ENCODE measurements around the gene FMN1. TPM values are rescaled to one million over a fixed set of nuclear protein-coding genes. Genes with fewer than 3 reads are reported as not detected.

Gene FMN1
- total RNA-seq, 1 donor from 2014 or later: 1.6 TPM

DNA sequence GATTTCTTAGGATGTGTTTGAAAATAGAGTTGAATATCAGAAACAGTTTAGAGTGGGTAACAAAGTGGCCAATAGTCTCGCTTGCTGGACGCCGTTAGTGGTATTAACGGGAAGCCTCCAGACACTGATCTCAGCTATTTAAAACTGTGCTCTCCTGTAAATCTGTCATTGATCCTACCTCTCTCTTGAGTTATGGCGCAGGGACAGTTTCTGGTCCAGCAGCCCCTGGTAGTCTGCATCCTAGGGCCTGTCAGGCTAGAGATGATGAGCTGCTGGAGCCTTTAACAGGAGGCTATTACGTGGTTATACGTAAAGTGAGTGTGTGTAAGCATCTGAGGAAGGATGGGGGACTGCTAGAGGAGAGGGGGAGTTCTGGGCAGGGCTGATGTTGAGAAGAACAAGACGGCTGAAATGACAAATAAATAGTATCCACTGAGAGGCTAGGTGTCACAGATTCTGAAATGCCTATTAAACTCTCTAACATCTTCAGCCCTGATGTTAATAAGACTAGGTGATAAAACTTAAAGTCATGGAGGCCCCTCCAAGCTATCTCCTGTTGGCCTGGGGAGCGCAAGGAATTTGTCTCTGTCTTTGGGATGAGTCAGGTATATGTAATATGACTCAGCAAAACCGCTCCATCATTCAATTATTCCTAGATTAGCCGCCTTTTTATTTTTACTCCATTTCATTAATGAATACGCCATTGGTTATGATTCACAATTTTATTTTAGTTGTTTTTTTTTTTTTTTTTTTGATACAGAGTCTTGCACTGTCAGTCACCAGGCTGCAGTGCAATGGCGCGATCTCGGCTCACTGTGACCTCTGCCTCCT is 321.0 kb downstream of the FMN1 start:
- H3K4me3 Mint-ChIP-seq: no peak overlapping the region
- H3K9me3 Mint-ChIP-seq: no peaks in the 10 kb centered on the region
- DNase-seq (ENCODE audit: low spot score in 2 of 2, unreplicated experiment in 2 of 2): no peak
- H3K27ac Mint-ChIP-seq: no peak overlapping the region
- no peaks in the 10 kb centered on the region for H3K27me3 Mint-ChIP-seq (ENCODE audit: low read depth)
- peaks cover 25% of the 10 kb centered on the region for H3K4me1 Mint-ChIP-seq
- H3K36me3 Mint-ChIP-seq: no peaks in the 10 kb centered on the region
- TF ChIP-seq, protein P1, sequence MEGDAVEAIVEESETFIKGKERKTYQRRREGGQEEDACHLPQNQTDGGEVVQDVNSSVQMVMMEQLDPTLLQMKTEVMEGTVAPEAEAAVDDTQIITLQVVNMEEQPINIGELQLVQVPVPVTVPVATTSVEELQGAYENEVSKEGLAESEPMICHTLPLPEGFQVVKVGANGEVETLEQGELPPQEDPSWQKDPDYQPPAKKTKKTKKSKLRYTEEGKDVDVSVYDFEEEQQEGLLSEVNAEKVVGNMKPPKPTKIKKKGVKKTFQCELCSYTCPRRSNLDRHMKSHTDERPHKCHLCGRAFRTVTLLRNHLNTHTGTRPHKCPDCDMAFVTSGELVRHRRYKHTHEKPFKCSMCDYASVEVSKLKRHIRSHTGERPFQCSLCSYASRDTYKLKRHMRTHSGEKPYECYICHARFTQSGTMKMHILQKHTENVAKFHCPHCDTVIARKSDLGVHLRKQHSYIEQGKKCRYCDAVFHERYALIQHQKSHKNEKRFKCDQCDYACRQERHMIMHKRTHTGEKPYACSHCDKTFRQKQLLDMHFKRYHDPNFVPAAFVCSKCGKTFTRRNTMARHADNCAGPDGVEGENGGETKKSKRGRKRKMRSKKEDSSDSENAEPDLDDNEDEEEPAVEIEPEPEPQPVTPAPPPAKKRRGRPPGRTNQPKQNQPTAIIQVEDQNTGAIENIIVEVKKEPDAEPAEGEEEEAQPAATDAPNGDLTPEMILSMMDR (IDR thresholded peaks at IDR 0.05; ENCODE audit: unreplicated experiment): no peak

DNA sequence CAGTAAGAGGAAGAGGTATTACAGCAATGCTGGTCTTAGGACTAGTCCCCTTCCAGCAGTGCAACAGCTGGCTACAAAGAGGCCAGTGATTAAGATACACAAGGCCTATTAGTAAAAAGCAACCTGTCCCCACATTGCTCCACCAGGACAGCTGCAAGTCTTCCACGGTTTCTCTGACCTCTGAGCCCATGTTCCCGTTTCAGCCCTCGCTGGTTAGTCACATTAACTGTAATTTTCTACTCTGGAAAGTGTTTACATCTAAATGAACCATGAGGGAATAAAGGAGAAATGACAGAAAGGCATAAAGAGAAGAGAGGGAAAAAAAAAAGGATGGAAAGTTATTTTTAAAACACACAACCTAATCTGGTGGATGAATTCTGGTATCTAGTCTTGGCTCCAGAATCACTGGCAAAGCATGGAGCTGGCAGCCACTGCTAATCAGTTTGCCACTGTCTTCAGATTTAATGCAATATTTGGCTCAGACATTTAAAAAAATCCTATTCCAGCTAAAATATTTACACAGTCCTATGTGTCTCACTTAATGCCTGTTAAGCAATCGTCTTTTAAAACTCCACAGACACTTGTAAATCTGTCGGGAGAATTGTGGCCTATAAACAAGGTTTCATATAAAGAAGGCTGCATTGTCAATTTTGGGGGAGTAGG is 321.8 kb downstream of the FMN1 start:
- DNase-seq (ENCODE audit: low spot score in 2 of 2, unreplicated experiment in 2 of 2): no peak
- H3K27ac Mint-ChIP-seq: no peak overlapping the region
- H3K36me3 Mint-ChIP-seq: no peaks in the 10 kb centered on the region
- H3K27me3 Mint-ChIP-seq (ENCODE audit: low read depth): no peaks in the 10 kb centered on the region
- H3K4me3 Mint-ChIP-seq: no peak overlapping the region
- TF ChIP-seq, protein P1 (IDR thresholded peaks at IDR 0.05; ENCODE audit: unreplicated experiment): no peak
- H3K4me1 Mint-ChIP-seq: peaks cover 20% of the 10 kb centered on the region
- no peaks in the 10 kb centered on the region for H3K9me3 Mint-ChIP-seq

DNA sequence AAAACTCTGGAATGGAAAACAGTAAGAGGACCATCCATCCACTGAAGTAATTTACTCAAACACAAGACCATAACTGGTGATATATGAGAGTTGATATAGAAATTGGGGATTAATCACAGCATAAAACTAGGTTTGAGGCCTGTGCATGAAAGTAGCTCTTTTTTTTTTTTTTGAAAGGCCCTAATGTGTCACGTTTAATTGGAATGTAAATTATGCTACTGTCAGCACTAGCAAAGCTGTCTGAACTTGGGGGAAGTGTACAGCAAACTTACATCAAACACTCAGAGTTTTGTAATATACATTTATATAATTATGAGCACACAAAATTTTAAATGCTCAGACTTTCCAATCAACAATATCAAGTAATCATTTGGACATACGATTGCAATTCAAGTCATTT is 322.6 kb downstream of the FMN1 start:
- Mint-ChIP-seq H3K4me1 (peaks cover 12% of the 10 kb centered on the region), H3K27me3 (ENCODE audit: low read depth) (no peaks in the 10 kb centered on the region), H3K4me3 (no peak overlapping the region), H3K27ac (no peak overlapping the region), H3K36me3 (no peaks in the 10 kb centered on the region), H3K9me3 (no peaks in the 10 kb centered on the region)
- TF ChIP-seq, protein P1 (IDR thresholded peaks at IDR 0.05; ENCODE audit: unreplicated experiment): no peak
- DNase-seq (ENCODE audit: low spot score in 2 of 2, unreplicated experiment in 2 of 2): no peak

DNA sequence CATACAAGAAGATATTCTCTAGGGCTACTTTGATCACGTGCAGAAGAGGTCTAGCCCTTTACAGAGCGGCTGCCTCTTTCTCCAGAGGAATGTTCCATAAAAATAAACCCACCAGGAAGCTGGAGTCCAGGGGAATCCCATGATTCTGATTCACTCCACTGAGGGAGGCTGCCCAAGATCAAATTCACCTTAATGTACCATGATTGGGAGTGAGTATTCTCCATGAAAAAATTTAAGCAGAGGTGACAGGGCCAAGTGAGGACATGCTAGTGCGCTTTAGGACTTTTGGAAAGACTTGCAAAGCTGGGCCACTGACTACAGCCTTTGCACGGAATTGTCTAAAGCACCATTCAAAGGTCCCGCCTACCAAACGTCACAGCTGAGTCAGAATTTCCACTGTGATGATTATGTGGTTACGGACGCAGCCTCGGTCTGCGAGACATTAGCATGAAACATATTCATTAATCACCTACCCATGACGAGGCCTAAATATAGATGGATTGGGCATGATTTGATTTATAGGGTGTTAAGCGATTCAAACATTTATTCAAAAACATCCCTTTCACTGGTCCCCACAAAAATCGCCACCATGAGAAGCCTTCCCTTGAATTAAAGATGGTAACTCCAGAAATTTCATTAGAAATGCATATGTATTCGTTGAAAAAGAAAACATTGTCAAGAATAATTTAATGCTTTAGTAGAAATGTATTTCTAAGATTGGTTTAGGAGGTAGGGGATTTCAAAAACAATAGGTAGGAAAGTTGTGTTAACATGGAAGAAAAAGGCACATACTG is 324.1 kb downstream of the FMN1 start:
- H3K27me3 Mint-ChIP-seq (ENCODE audit: low read depth): no peaks in the 10 kb centered on the region
- no peaks in the 10 kb centered on the region for H3K36me3 Mint-ChIP-seq
- no peaks in the 10 kb centered on the region for H3K9me3 Mint-ChIP-seq
- TF ChIP-seq, protein P1 (IDR thresholded peaks at IDR 0.05; ENCODE audit: unreplicated experiment): no peak
- H3K4me3 Mint-ChIP-seq: no peak overlapping the region
- H3K27ac Mint-ChIP-seq: no peak overlapping the region
- peaks cover 9% of the 10 kb centered on the region for H3K4me1 Mint-ChIP-seq
- DNase-seq (ENCODE audit: low spot score in 2 of 2, unreplicated experiment in 2 of 2): no peak

DNA sequence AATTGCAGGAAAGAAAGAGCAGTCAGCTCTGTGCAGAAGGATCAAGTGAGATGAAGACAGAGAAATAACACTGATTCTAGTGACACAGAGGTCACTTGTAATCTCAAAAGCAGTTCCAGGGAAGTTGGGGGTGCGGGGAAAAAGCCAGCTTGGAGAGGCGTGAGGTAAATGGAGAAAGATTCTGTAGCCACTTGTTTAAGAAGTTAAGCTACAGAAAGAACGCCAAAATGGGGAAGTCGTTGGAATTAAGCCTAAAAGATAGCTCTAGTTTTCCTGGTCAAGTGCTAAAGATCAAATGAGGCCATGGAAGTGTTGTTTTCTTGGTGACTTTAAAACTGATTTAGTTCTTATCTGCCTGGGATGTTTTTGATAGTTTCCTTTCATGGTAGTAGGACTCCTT is 324.7 kb downstream of the FMN1 start:
- Mint-ChIP-seq H3K4me1 (peaks cover 9% of the 10 kb centered on the region), H3K4me3 (no peak overlapping the region), H3K27me3 (ENCODE audit: low read depth) (no peaks in the 10 kb centered on the region), H3K27ac (no peak overlapping the region), H3K36me3 (no peaks in the 10 kb centered on the region), H3K9me3 (no peaks in the 10 kb centered on the region)
- TF ChIP-seq, protein P1 (IDR thresholded peaks at IDR 0.05; ENCODE audit: unreplicated experiment): no peak
- DNase-seq (ENCODE audit: low spot score in 2 of 2, unreplicated experiment in 2 of 2): no peak

Data from mesothelial cell of epicardium (in vitro differentiated cells).